ENCODE results near the gene SLC1A4.

GRCh38 chr2:64982932-64983331 lies 6.3 kb upstream of the SLC1A4 start:
- TF ChIP-seq, protein P1, sequence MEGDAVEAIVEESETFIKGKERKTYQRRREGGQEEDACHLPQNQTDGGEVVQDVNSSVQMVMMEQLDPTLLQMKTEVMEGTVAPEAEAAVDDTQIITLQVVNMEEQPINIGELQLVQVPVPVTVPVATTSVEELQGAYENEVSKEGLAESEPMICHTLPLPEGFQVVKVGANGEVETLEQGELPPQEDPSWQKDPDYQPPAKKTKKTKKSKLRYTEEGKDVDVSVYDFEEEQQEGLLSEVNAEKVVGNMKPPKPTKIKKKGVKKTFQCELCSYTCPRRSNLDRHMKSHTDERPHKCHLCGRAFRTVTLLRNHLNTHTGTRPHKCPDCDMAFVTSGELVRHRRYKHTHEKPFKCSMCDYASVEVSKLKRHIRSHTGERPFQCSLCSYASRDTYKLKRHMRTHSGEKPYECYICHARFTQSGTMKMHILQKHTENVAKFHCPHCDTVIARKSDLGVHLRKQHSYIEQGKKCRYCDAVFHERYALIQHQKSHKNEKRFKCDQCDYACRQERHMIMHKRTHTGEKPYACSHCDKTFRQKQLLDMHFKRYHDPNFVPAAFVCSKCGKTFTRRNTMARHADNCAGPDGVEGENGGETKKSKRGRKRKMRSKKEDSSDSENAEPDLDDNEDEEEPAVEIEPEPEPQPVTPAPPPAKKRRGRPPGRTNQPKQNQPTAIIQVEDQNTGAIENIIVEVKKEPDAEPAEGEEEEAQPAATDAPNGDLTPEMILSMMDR (IDR thresholded peaks at IDR 0.05) = no peak
- no peak for TF ChIP-seq POLR2A (IDR thresholded peaks at IDR 0.05)

All from transverse colon (tissue), 3 donors.